Neural crest cell (in vitro differentiated cells): ENCODE measurements around the gene SCGN. TPM values are rescaled to one million over a fixed set of nuclear protein-coding genes. Genes with fewer than 3 reads are reported as not detected.

Experiments
- DNase-seq: peaks from one replicate; pipeline ENCODE4 v3.0.0; 2021; ENCODE audit warnings: low read depth, mixed read lengths, low spot score
- H3K27ac Mint-ChIP-seq: one replicate; pipeline ENCODE4 v1.8.0; 2021; ENCODE audit warnings: mild to moderate bottlenecking, mixed read lengths; ENCODE audit not compliant: unreplicated experiment
- H3K27me3 Mint-ChIP-seq: 2 replicates; pipeline ENCODE4 v1.8.0; 2021; ENCODE audit warnings: low read depth, mild to moderate bottlenecking, mixed read lengths
- H3K36me3 Mint-ChIP-seq: 2 replicates; pipeline ENCODE4 v1.8.0; 2021; ENCODE audit warnings: low read depth, mild to moderate bottlenecking, mixed read lengths
- H3K4me1 Mint-ChIP-seq: 2 replicates; pipeline ENCODE4 v1.8.0; 2021; ENCODE audit warnings: mixed read lengths
- H3K4me3 Mint-ChIP-seq: one replicate; pipeline ENCODE4 v1.8.0; 2021; ENCODE audit warnings: mild to moderate bottlenecking, mixed read lengths
- H3K9me3 Mint-ChIP-seq: 2 replicates; pipeline ENCODE4 v1.8.0; 2021; ENCODE audit warnings: mixed read lengths
- total RNA-seq: library from RNA; stranded (reverse); gene quantifications from 2 replicates; pipeline ENCODE4 v1.2.1, GENCODE V29; 2021
- TF ChIP-seq, protein P1 (sequence below): fragments of 200-600 bp; sonication (generic); conservative IDR thresholded peaks from 2 replicates; pipeline ENCODE4 v1.5.0; 2021; ENCODE audit warnings: antibody characterized with exemption, mild to moderate bottlenecking

Gene SCGN
- total RNA-seq, 1 donor from 2014 or later: not detected

- Mint-ChIP-seq H3K4me3 (no peak overlapping the region), H3K4me1 (no peaks in the 10 kb centered on the region), H3K27me3 (peaks cover 39% of the 10 kb centered on the region), H3K27ac (no peak overlapping the region), H3K36me3 (no peaks in the 10 kb centered on the region), H3K9me3 (no peaks in the 10 kb centered on the region)
- no peak for DNase-seq
- TF ChIP-seq, protein P1, sequence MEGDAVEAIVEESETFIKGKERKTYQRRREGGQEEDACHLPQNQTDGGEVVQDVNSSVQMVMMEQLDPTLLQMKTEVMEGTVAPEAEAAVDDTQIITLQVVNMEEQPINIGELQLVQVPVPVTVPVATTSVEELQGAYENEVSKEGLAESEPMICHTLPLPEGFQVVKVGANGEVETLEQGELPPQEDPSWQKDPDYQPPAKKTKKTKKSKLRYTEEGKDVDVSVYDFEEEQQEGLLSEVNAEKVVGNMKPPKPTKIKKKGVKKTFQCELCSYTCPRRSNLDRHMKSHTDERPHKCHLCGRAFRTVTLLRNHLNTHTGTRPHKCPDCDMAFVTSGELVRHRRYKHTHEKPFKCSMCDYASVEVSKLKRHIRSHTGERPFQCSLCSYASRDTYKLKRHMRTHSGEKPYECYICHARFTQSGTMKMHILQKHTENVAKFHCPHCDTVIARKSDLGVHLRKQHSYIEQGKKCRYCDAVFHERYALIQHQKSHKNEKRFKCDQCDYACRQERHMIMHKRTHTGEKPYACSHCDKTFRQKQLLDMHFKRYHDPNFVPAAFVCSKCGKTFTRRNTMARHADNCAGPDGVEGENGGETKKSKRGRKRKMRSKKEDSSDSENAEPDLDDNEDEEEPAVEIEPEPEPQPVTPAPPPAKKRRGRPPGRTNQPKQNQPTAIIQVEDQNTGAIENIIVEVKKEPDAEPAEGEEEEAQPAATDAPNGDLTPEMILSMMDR: no peak
Measured at GRCh38 chr6:25660512-25660911, 8.5 kb downstream of the SCGN start.

DNA sequence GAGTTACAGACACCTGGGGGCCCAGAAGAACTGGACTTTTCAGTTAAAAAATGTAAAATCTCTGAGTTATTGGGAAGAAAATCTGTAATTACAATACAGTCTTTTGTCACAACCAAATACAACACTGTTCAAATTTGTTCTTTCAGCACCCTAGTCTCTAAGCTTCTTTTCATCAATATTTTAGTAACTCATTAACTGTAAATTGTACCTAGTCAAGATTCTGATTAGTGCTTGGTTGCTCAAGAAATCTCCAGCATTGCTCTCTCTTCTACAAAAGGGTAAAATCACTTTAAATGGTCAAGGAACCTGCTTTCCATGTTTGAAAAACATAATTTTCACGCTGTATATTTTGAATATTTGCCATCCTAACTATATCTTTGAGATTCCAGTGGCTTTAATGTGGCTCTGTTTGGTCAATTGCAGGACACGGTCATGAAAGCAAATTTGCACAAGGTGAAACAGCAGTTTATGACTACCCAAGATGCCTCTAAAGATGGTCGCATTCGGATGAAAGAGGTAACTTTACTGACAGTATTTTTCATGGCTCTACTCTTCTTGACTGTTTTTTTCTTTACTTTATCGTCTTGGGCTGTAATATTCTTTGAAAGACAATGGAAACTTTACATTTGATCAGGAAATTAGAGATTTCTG, 9.2 kb downstream of the SCGN start:
- H3K27me3 Mint-ChIP-seq: peaks cover 36% of the 10 kb centered on the region
- no peak for DNase-seq
- no peaks in the 10 kb centered on the region for H3K36me3 Mint-ChIP-seq
- H3K27ac Mint-ChIP-seq: no peak overlapping the region
- no peak overlapping the region for H3K4me3 Mint-ChIP-seq
- H3K9me3 Mint-ChIP-seq: no peaks in the 10 kb centered on the region
- no peaks in the 10 kb centered on the region for H3K4me1 Mint-ChIP-seq
- TF ChIP-seq, protein P1: no peak

GRCh38 chr6:25665455-25665854, 13.4 kb downstream of the SCGN start:
- Mint-ChIP-seq H3K4me3 (no peak overlapping the region), H3K36me3 (no peaks in the 10 kb centered on the region), H3K4me1 (no peaks in the 10 kb centered on the region), H3K27me3 (peaks cover 19% of the 10 kb centered on the region), H3K9me3 (no peaks in the 10 kb centered on the region), H3K27ac (no peak overlapping the region)
- TF ChIP-seq, protein P1: no peak
- DNase-seq: no peak

DNA sequence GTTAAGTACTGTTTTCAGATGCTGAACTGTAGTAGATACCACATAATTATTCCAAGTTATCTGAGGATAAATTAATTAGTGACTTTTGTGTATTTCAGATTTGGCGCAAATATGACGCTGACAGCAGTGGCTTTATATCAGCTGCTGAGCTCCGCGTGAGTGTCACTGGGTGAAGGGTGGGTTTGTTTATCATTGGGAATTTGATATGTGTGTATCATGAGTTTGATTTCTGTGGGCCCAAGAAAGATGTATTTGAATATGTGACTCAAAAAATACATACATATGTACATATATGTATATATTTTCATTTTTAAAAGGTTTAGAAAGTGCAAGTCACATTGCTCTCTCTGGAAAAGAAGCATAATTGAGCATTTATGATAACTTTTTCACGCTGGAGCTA, 17.4 kb downstream of the SCGN start:
- Mint-ChIP-seq H3K36me3 (no peaks in the 10 kb centered on the region), H3K4me1 (no peaks in the 10 kb centered on the region), H3K9me3 (no peaks in the 10 kb centered on the region), H3K27ac (no peak overlapping the region), H3K27me3 (peaks cover 15% of the 10 kb centered on the region), H3K4me3 (no peak overlapping the region)
- TF ChIP-seq, protein P1: no peak
- no peak for DNase-seq

- Mint-ChIP-seq H3K27me3 (peaks cover 8% of the 10 kb centered on the region), H3K4me3 (no peak overlapping the region), H3K9me3 (no peaks in the 10 kb centered on the region), H3K36me3 (no peaks in the 10 kb centered on the region), H3K27ac (no peak overlapping the region), H3K4me1 (no peaks in the 10 kb centered on the region)
- TF ChIP-seq, protein P1: no peak
- DNase-seq: no peak
Measured at GRCh38 chr6:25670208-25670607, 18.2 kb downstream of the SCGN start.
